ENCODE measurements around the gene BCL7A. TPM values are rescaled to one million over a fixed set of nuclear protein-coding genes. Genes with fewer than 3 reads are reported as not detected.
A peak's percentile ranks its signal among the peaks of the same experiment; 100 is the strongest.

BCL7A gene
- total RNA-seq, 6 experiments from 2014 or later: 3.5 to 6.4 (median 4.6) TPM

DNA sequence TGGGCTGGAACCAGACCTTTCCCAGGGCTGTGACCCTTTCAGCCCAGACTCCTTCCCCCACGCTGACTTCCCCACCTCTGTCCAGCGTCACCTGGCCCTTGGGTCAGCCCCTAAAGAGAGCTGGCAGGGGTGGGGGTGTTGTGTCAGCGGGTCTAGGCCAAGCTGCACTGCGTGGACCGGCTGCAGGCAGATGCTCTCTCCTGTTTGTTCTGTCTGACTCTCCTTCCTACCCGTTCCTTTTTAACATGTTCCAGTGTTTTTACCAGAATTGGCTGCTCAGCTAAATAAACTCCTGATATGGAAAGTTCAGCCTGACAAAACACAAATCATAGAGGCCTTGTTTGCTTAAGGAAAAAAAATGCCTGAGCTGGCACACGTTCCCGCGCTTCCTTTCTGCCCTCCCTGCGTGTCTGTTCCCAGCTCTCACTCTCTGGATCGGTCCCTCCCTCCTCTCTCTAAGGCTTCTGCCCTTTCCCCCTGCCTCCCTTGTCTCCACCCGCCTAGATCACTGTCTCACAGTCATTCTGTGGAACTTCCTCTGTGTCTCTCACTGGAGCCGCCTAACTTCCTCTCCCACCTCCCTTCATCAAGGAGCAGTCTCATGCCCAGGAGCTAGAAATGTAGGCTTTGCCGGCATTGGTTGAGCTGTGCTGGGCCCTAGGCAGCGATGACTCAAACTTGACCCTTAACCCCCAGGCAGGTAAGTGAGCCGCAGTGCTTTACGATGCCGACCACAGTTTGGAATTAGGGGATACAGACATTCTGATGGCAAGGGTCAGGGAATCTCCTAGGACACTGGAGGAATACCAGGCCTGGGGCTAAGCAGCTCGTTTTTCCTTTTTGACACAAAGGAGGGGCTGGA, 41.4 kb downstream of the BCL7A start:
- intact Hi-C loops (cut with DNase I): no loop called here
- TF ChIP-seq, protein P1, sequence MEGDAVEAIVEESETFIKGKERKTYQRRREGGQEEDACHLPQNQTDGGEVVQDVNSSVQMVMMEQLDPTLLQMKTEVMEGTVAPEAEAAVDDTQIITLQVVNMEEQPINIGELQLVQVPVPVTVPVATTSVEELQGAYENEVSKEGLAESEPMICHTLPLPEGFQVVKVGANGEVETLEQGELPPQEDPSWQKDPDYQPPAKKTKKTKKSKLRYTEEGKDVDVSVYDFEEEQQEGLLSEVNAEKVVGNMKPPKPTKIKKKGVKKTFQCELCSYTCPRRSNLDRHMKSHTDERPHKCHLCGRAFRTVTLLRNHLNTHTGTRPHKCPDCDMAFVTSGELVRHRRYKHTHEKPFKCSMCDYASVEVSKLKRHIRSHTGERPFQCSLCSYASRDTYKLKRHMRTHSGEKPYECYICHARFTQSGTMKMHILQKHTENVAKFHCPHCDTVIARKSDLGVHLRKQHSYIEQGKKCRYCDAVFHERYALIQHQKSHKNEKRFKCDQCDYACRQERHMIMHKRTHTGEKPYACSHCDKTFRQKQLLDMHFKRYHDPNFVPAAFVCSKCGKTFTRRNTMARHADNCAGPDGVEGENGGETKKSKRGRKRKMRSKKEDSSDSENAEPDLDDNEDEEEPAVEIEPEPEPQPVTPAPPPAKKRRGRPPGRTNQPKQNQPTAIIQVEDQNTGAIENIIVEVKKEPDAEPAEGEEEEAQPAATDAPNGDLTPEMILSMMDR (IDR thresholded peaks at IDR 0.05): no peak
- peak; percentile 57 for TF ChIP-seq POLR2A (IDR thresholded peaks at IDR 0.05)
- Histone ChIP-seq H3K9me3 (no peaks in the 10 kb centered on the region), H3K36me3 (no peaks in the 10 kb centered on the region), H3K4me3 (peak overlapping the region in 1 of 3 donors; percentile 4), H3K4me1 (peaks cover 0 to 31% (median 12%) of the 10 kb centered on the region in 4 donors), H3K27ac (peak overlapping the region; percentile 84 to 96 (median 87)), H3K27me3 (no peaks in the 10 kb centered on the region)
- DNase-seq (peak; percentile 86 to 90 (median 86)), ATAC-seq (peak; percentile 81 to 85 (median 84))
- WGBS (ENCODE audit: insufficient coverage, low coverage, low lambda C conversion rate, missing lambda C conversion rate): 13% methylated on average over 17 of the region's 19 CpGs

DNA sequence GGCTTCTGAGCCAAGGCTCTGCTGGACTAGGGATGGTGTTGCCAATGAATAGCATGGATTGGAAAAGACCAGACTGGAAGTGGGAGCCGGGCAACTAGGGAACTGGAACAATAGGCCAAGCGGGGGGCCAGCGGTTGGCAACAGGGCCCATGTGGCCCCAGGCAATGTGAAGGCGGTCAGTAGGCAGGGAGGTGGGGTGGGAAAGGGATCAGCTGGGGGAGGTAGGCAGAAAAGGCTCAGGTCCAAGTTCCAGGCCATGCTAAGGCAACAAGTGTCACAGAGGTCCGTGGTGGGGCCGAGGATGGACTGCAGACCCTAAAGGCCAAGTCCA, 42.0 kb downstream of the BCL7A start:
- Histone ChIP-seq H3K27ac (peak overlapping the region; percentile 84 to 96 (median 87)), H3K4me1 (peaks cover 0 to 37% (median 14%) of the 10 kb centered on the region in 4 donors), H3K36me3 (no peaks in the 10 kb centered on the region), H3K27me3 (no peaks in the 10 kb centered on the region), H3K4me3 (peak overlapping the region in 1 of 3 donors; percentile 4), H3K9me3 (no peaks in the 10 kb centered on the region)
- TF ChIP-seq POLR2A (IDR thresholded peaks at IDR 0.05): no peak
- TF ChIP-seq, protein P1 (IDR thresholded peaks at IDR 0.05): no peak
- DNase-seq: no peak
- no peak for ATAC-seq
- intact Hi-C loops (cut with DNase I): no loop called here
- 48% methylated on average over 4 of the region's 6 CpGs for WGBS (ENCODE audit: insufficient coverage, low coverage, low lambda C conversion rate, missing lambda C conversion rate)

DNA sequence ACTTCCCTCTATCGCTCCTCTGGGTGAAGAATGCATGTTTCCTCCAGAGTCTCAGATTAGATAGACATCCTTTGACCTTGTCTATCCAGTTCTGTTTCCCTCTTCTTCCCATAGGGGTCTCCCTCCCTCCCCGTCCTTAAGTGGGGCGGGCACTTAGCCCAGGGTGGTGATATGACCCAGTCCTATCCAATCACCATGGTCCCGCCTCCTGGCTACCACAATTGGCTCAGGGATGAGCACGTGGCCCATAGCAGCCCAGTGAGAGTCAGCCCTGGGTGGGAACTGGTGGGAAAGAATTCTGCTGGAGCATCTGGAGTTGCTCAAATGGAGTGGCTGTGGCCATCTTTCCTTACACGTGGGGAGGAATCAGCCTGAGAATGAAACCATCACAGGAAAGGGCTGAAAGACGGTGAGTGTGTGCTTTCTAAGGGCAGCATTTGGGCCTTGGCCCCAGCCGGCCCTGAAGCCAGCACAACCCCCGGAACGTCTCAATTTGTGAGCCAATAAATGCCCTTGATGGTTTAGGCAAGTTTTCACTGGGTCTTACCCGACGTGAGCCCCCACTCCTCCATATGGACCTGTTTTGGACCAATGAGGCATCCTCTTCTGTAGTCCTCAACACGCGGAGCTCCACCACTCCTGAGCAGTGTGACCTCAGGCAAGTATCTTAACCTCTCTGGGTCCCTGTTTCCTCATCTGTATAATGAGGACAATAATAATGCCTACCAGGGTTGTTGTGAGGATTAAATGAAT, 42.5 kb downstream of the BCL7A start:
- peak; percentile 71 to 77 (median 73) for DNase-seq
- 67% methylated on average over 9 of the region's 14 CpGs for WGBS (ENCODE audit: insufficient coverage, low coverage, low lambda C conversion rate, missing lambda C conversion rate)
- Histone ChIP-seq H3K4me1 (peaks cover 0 to 38% (median 14%) of the 10 kb centered on the region in 4 donors), H3K36me3 (no peaks in the 10 kb centered on the region), H3K4me3 (no peak overlapping the region), H3K9me3 (no peaks in the 10 kb centered on the region), H3K27me3 (no peaks in the 10 kb centered on the region), H3K27ac (peak overlapping the region; percentile 84 to 96 (median 87))
- intact Hi-C loops (cut with DNase I): no loop called here
- ATAC-seq: peak; percentile 35 to 54 (median 42)
- TF ChIP-seq, protein P1 (IDR thresholded peaks at IDR 0.05): peak in 3 of 4 donors; percentile 20 to 25 (median 23)
- TF ChIP-seq POLR2A (IDR thresholded peaks at IDR 0.05): no peak

DNA sequence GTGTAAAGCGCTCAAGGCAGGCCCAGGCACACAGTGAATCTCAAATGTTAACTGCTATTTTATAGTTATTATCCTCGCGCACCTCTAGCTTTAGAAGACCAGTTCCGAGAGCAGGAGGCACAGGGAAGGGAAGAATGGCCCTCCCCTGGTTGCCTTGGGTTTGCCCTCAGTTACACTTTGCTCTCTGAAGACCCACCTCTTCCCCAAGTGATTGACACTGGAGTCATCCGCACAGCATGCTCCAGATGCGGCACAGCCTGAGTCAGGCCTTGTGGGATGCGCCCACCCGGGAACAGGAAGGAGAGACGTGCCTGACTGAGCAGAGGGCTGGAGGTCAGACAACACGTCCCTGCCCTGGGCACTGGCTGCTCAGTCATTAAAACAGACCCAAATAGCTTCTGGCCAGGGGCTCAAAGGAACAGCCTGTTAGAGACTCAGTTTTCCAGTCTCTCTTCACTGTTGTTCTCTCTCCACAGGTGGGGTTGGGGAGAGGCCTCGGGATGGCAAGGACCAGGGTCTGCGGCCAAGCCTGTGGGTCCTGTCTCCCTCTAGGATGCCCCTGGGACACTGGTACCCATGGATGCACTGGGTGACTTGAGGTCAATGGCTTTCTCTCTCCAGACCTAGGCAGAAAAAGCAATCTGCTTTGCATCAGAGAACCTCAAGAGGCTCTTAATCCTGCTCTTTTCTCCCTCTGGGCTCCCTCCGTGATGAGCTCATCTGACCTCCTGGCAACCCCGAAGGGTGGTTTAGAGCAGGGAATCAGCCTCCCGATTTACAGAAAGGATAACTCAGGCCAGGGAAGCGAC, 43.3 kb downstream of the BCL7A start:
- Histone ChIP-seq H3K36me3 (no peaks in the 10 kb centered on the region), H3K4me1 (peaks cover 0 to 38% (median 14%) of the 10 kb centered on the region in 4 donors), H3K27me3 (no peaks in the 10 kb centered on the region), H3K27ac (peak overlapping the region in 2 of 3 donors; percentile 61 to 84), H3K9me3 (no peaks in the 10 kb centered on the region), H3K4me3 (no peak overlapping the region)
- intact Hi-C loops (cut with DNase I): no loop called here
- TF ChIP-seq POLR2A (IDR thresholded peaks at IDR 0.05): no peak
- TF ChIP-seq, protein P1 (IDR thresholded peaks at IDR 0.05): no peak
- WGBS (ENCODE audit: insufficient coverage, low coverage, low lambda C conversion rate, missing lambda C conversion rate): 70% methylated on average over 10 of the region's 16 CpGs
- no peak for DNase-seq
- ATAC-seq: peak in 3 of 4 donors; percentile 1 to 5 (median 3)

Data from right lobe of liver (tissue), 6 donors.